ENCODE measurements around the gene ADGRL1.

The ADGRL1 gene

DNA sequence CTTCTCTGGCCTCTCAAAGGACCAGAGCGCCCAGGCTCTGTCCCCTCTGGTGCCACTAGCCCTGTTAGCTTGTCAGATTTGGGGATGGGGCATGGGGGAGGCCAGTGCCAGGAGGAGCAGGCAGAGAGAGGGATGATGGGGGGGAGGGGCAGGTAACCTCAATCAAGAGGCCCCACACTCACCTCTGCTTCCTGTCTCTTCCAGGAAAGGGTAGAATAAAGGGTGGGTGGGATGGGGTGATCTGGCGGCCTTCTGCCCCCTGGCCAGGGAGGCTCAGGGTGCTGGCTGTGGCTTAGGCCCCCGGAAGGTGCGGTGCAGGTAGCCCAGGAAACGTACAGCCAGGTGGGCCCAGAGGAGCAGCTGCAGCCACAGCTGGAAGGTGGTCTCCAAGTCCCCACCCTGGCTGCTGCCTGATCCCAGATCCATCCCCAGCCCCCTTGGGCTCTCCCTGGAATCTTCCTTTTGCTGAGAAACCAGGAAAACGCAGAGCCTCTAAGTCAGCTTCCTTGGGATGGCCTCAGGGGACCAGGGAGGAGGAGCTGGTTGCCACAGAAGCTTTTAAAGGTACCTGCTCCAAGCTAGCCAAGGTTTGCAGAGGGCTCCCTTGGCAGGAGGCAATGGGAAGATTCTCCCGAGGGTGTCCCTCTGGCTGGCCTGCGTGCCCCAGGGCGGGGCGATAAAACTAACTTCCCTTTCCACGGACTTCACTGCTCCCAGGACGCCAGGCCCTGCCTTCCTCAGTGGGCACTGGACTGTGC, 93.7 kb downstream of the ADGRL1 start:
- DNase-seq: peak; percentile 15 to 48

- DNase-seq: no peak
Observed at GRCh38 chr19:14111486-14111885, 94.5 kb downstream of the ADGRL1 start.

DNA sequence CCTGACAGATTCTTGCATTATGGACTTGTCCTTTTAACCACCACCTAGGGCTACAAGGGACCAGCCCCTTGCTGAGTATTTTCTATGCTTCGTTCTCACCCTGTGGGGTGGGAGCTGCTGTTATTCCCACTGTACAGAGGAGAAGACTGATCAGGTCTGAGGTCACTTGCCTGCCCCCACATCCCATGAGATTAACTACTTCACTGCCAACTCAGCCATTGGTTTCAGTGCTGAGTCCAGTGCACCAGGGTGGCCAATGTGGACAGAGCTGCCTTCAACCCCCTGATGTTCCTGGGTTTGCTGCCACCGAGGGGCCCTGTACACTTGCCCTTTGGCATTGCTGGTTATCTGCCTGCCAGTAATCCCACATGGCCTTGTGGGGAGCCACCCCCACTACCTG, 95.3 kb downstream of the ADGRL1 start:
- DNase-seq: no peak

DNA sequence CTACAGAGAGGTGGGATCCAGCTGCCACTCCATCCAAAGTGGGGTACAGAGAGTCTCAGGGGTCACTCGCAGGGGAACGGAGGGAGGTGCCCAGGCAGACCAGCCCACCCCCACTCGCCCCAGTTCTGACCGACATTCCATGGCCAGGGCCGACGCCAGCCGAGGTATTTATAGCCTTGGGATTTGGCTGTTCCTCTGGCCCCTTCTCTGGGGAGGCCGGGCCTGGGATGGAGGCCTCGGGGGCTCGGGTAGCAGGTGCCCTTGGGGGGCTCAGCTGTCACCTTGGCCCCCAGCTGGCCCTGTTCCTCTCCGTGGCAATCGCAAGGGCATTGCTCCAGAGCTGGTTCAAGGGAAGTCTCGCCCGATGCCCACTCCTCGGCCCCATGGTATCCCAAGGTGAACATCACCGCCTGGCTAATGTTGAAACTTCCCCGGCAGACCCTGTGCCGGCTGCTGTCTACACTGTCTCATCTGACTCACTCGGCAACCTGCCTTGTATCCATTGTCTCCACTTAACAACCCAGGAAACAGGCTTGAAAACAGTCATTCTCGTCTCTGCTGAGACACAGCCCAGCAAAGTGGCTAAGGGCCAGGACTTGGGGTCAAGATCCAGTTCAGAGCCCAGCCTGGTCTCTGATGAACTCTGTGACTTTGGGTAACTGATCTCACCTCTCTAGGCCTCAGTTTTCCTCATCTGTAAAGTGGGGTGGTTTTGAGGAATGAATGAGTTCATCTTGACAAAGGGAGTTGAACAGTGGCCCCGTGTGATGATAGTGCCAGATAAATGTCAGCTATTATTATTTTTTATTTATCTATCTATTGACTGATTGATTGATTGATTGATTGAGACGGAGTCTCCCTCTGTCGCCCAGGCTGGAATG, 98.1 kb downstream of the ADGRL1 start:
- no peak for DNase-seq

DNA sequence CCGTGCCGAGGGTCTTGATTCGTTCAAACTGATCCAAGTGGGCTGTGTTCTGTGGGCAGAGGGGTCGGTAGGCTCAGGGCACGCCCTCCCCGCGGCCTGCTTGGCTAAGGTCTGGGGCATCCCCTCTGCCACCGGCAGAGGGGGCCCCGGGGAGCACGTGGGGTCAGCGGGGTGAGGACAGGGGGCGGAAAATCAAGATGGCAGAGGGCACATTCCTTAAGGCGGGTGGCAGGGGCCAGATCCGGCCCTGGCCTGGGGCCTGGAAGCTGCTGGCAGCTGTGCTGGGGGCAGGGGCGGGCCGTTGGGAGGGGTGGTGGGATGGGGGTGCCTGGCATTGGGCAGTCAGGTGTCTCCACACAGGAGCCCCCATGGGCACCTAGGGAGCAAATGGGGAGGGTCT, 99.1 kb downstream of the ADGRL1 start:
- DNase-seq: no peak

DNA sequence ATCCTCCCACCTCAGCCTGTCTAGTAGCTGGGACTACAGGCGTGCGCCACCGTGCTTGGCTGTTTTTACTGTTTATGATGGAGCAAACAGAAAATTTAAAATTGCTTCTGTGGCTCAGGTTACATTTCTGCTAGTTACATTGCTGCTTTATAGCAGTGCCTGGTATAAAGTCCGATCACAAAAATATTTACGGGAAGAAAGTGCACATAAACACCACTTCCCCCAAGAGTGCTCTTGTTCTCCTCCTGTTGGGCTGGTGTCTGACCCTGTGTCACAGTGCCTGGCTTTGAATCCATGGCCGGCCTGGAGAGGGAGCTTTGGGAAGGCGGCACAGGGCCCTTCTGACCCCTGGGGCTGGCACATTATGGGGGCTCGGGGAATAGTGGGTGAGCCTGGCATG, 100.3 kb downstream of the ADGRL1 start:
- no peak for DNase-seq

DNA sequence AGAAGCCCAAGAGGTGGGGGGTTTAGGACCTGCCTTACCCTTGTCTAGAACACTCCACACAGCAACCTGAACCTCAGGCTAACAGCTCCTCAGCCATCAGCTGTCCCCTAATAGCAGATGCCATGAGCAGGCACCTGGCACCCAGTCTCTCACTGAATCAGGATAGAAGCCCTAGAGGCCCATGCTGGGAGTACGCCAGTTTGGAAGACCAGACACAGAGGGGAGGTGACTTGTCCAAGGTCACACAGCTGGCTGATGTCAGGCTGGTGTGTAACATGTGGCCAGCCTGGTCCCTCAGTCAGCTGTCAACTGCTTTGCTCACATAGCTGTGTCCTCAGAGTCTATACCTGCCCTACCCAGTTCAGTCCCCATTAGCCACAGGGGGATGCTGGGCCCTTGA, 102.7 kb downstream of the ADGRL1 start:
- DNase-seq: no peak

GRCh38 chr19:14102756-14103155, 103.2 kb downstream of the ADGRL1 start:
- no peak for DNase-seq

DNA sequence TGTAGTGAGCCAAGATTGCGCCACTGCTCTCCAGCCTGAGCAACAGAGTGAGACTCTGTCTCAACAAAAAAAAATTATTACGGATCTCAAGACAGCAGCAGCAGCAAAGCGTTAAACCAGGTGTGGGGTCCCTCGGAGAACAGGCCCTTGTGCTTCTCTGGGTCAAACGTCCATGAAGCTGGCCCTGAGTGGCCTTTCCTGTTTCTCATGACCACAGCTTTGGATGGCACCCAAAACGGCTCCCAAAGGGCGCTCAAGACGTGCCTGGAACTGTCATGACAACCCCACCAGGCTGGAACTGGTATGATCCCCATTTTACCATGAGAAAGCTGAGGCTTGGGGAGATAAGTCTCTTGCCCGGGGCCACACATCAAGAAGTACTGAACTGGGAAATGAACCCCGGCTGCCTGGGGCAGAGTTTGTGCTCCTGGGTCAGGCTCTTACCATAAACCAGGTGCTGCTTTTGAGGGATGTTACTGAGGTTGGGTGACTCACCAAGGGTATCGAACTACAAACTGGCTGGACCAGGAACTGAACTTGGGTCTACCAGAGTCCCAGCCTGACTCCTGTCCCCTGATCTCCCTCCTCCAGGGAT, 103.8 kb downstream of the ADGRL1 start:
- no peak for DNase-seq

DNA sequence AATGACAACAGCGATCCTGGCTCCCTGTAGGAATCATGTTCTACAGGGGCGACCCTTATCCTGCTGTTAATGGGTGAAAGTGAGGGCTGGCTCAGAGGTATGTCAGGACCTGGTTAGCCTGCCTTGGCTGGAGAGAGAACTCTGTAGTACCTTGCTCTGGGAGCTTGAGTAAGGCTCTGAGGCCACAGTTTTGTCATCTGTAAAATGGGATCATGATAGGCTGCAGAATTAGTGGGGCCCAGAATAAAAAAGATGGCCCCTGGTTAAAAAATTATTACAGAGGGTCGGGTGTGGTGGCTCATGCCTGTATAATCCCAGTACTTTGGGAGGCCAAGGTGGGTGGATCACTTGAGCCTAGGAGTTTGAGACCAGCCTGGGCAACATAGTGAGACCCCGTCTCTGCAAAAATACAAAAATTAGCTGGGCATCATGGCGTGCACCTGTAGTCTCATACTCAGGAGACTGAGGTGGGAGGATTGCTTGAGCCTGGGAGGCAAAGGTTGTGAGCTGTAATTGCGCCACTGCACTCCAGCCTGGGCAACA, 104.9 kb downstream of the ADGRL1 start:
- DNase-seq: no peak
